ENCODE data around the gene OR6C2. TPM values are rescaled to one million over a fixed set of nuclear protein-coding genes. Genes with fewer than 3 reads are reported as not detected.
"Not testable (repeated sequence)": the region's sequence is repeated elsewhere in the genome, so short reads cannot be mapped to it uniquely, and the experiment has no call there.

Gene OR6C2
- total and polyA plus RNA-seq, 5 donors, result not detected

- peak in 1 of 3 donors; percentile 45 for DNase-seq
- H3K9me3 ChIP-seq (ENCODE audit: control insufficient read depth, low read length); H3K4me3 ChIP-seq (ENCODE audit: low read length); ATAC-seq; intact Hi-C loops (cut with DNase I); H3K27ac ChIP-seq (ENCODE audit: low read length); H3K27me3 ChIP-seq (ENCODE audit: control insufficient read depth, insufficient read depth); H3K4me1 ChIP-seq (ENCODE audit: control insufficient read depth, insufficient read depth, low read length): not testable (repeated sequence)
- WGBS, result 95% methylated on average over 29 of the region's 29 CpGs
These were observed 35.3 kb downstream of the OR6C2 start for GRCh38 chr12:55479136-55479535.

DNA sequence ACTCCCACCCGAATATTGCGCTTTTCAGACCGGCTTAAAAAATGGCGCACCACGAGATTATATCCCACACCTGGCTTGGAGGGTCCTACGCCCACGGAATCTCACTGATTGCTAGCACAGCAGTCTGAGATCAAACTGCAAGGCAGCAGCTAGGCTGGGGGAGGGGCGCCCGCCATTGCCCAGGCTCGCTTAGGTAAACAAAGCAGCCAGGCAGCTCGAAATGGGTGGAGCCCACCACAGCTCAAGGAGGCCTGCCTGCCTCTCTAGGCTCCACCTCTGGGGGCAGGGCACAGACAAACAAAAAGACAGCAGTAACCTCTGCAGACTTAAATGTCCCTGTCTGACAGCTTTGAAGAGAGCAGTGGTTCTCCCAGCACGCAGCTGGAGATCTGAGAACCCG, 40.4 kb downstream of the OR6C2 start:
- H3K4me1 ChIP-seq (ENCODE audit: control insufficient read depth, insufficient read depth, low read length); H3K4me3 ChIP-seq (ENCODE audit: low read length); H3K27ac ChIP-seq (ENCODE audit: low read length); H3K9me3 ChIP-seq (ENCODE audit: control insufficient read depth, low read length); ATAC-seq; DNase-seq; H3K27me3 ChIP-seq (ENCODE audit: control insufficient read depth, insufficient read depth); intact Hi-C loops (cut with DNase I): not testable (repeated sequence)
- 82% methylated on average over 12 of the region's 13 CpGs for WGBS

DNA sequence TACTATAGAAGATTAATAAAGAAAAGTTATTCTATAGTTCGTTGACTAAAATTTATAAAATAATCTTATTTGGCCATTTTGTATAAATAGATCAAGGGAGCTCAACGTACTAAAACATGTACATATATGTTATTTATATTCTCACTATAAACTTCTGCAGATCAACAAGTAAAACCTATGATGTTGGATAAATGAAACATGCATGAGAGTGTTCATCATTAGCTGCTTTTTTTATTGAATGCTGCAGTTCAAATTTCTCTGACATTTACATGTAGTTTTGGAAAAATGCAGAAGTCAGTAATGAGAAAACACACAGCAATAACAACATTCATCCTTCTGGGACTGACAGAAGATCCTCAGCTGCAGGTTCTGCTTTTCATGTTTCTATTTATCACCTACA, 48.2 kb downstream of the OR6C2 start, which contains the start of gene OR6C68:
TSS of gene OR6C68 (plus strand) at position 301 of the 400 bp plus-strand sequence. CDS start at position 301, 0 bp downstream.
- Histone ChIP-seq H3K27ac (ENCODE audit: low read length) (no peak within 1 kb of the TSS), H3K4me1 (ENCODE audit: control insufficient read depth, insufficient read depth, low read length) (no peaks in the 10 kb centered on the region), H3K4me3 (ENCODE audit: low read length) (no peak within 1 kb of the TSS), H3K9me3 (ENCODE audit: control insufficient read depth, low read length) (no peaks in the 10 kb centered on the region), H3K27me3 (ENCODE audit: control insufficient read depth, insufficient read depth) (no peaks in the 10 kb centered on the region)
- intact Hi-C loops (cut with DNase I), result no loop called here
- DNase-seq (no peak), ATAC-seq (no peak)
- 52% methylated on average over 2 of the region's 2 CpGs for WGBS

GRCh38 chr12:55495490-55495889, 51.6 kb downstream of the OR6C2 start:
- 38% methylated on average over 5 of the region's 5 CpGs for WGBS

DNA sequence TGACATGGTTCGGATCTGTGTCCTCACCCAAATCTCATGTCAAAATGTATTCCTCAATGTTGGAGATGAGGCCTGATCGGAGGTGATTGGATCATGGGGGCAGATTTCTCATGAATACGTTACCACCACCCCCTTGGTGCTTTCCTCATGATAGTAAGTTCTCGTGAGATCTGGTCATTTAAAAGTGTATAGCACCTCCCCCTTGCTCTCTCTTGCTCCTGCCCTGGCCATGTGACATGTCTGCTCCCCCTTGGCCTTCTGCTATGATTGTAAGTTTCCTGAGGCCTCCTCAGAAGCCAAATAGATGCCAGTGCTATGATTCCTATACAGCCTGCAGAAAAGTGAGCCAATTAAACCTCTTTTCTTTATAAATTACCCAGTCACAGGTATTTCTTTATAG, 55.4 kb downstream of the OR6C2 start:
- no peak overlapping the region for H3K27ac ChIP-seq (ENCODE audit: low read length)

More at GRCh38 chr12:55495490-55495889, 51.6 kb downstream of the OR6C2 start:
- DNase-seq, result no peak
- peak; percentile 55 to 76 for ATAC-seq
- Histone ChIP-seq H3K27me3 (ENCODE audit: control insufficient read depth, insufficient read depth) (no peaks in the 10 kb centered on the region), H3K9me3 (ENCODE audit: control insufficient read depth, low read length) (no peaks in the 10 kb centered on the region), H3K27ac (ENCODE audit: low read length) (no peak overlapping the region), H3K4me3 (ENCODE audit: low read length) (no peak overlapping the region), H3K4me1 (ENCODE audit: control insufficient read depth, insufficient read depth, low read length) (no peaks in the 10 kb centered on the region)
- intact Hi-C loops (cut with DNase I), result no loop called here

GRCh38 chr12:55499810-55500252, 56.0 kb downstream of the OR6C2 start:
- DNase-seq (no peak), ATAC-seq (no peak)
- Histone ChIP-seq H3K4me3 (ENCODE audit: low read length) (no peak overlapping the region), H3K9me3 (ENCODE audit: control insufficient read depth, low read length) (no peaks in the 10 kb centered on the region), H3K4me1 (ENCODE audit: control insufficient read depth, insufficient read depth, low read length) (no peaks in the 10 kb centered on the region), H3K27ac (ENCODE audit: low read length) (no peak overlapping the region), H3K27me3 (ENCODE audit: control insufficient read depth, insufficient read depth) (no peaks in the 10 kb centered on the region)
- 17% methylated on average over 2 of the region's 2 CpGs for WGBS
- intact Hi-C loops (cut with DNase I), result no loop called here

More for the DNA sequence above, 55.4 kb downstream of the OR6C2 start:
- 70% methylated on average over 4 of the region's 4 CpGs for WGBS
- ATAC-seq, result no peak
- no peaks in the 10 kb centered on the region for H3K27me3 ChIP-seq (ENCODE audit: control insufficient read depth, insufficient read depth)
- H3K9me3 ChIP-seq (ENCODE audit: control insufficient read depth, low read length), result no peaks in the 10 kb centered on the region
- intact Hi-C loops (cut with DNase I), result no loop called here
- no peak for DNase-seq
- H3K4me3 ChIP-seq (ENCODE audit: low read length), result no peak overlapping the region
- no peaks in the 10 kb centered on the region for H3K4me1 ChIP-seq (ENCODE audit: control insufficient read depth, insufficient read depth, low read length)

DNA sequence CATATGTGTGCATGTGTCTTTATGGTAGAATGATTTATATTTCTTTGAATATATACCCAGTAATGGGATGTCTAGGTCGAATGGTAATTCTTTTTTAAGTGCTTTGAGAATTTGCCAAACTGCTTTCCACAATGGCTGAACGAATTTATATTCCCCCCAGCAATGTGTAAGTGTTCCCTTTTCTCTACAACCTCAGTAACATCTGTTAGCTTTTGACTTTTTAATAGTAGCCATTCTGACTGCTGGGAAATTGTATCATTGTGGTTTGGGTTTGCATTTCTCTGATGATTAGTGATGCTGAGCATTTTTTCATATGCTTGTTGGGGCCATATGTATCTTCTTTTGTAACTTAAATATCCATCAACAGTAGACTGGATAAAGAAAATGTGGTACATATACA, 57.7 kb downstream of the OR6C2 start:
- intact Hi-C loops (cut with DNase I), result no loop called here
- Histone ChIP-seq H3K4me1 (ENCODE audit: control insufficient read depth, insufficient read depth, low read length) (no peaks in the 10 kb centered on the region), H3K27ac (ENCODE audit: low read length) (no peak overlapping the region), H3K9me3 (ENCODE audit: control insufficient read depth, low read length) (no peaks in the 10 kb centered on the region), H3K4me3 (ENCODE audit: low read length) (no peak overlapping the region), H3K27me3 (ENCODE audit: control insufficient read depth, insufficient read depth) (no peaks in the 10 kb centered on the region)
- 28% methylated on average over 2 of the region's 2 CpGs for WGBS
- DNase-seq, result no peak
- ATAC-seq, result no peak

Other genes starting within 250 kb of the OR6C2 start
- gene OR10A7, start 223.1 kb upstream of the OR6C2 start, total RNA-seq, result not detected
- gene OR10A7, start 223.1 kb upstream of the OR6C2 start, polyA plus RNA-seq, result not detected
- gene OR6C74, start 199.5 kb upstream of the OR6C2 start, total RNA-seq, result not detected
- not detected for gene OR6C74, start 199.5 kb upstream of the OR6C2 start, polyA plus RNA-seq
- gene OR6C6, start 147.5 kb upstream of the OR6C2 start, total RNA-seq, result not detected
- not detected for gene OR6C6, start 147.5 kb upstream of the OR6C2 start, polyA plus RNA-seq
- gene OR6C1, start 129.7 kb upstream of the OR6C2 start, total RNA-seq, result not detected
- gene OR6C1, start 129.7 kb upstream of the OR6C2 start, polyA plus RNA-seq, result not detected
- gene OR6C3, start 113.3 kb upstream of the OR6C2 start, total RNA-seq, result not detected
- not detected for gene OR6C3, start 113.3 kb upstream of the OR6C2 start, polyA plus RNA-seq
- gene OR6C75, start 81.1 kb upstream of the OR6C2 start, total RNA-seq, result not detected
- not detected for gene OR6C75, start 81.1 kb upstream of the OR6C2 start, polyA plus RNA-seq
- not detected for gene OR6C65, start 43.5 kb upstream of the OR6C2 start, total RNA-seq
- not detected for gene OR6C65, start 43.5 kb upstream of the OR6C2 start, polyA plus RNA-seq
- not detected for gene OR6C76, start 17.8 kb upstream of the OR6C2 start, total RNA-seq
- not detected for gene OR6C76, start 17.8 kb upstream of the OR6C2 start, polyA plus RNA-seq
- gene OR6C70, start 26.1 kb downstream of the OR6C2 start, total RNA-seq, result not detected
- not detected for gene OR6C70, start 26.1 kb downstream of the OR6C2 start, polyA plus RNA-seq
- gene OR6C68, start 48.3 kb downstream of the OR6C2 start, total RNA-seq, result not detected
- gene OR6C68, start 48.3 kb downstream of the OR6C2 start, polyA plus RNA-seq, result not detected
- not detected for gene OR6C4, start 105.5 kb downstream of the OR6C2 start, total RNA-seq
- gene OR6C4, start 105.5 kb downstream of the OR6C2 start, polyA plus RNA-seq, result not detected
- gene OR2AP1, start 128.4 kb downstream of the OR6C2 start, total RNA-seq, result not detected
- gene OR2AP1, start 128.4 kb downstream of the OR6C2 start, polyA plus RNA-seq, result not detected
- gene OR10P1, start 192.8 kb downstream of the OR6C2 start, total RNA-seq, result 1 to 10 TPM; 1.3 to 2.9 (median 1.4) TPM
- 1.6 TPM for gene OR10P1, start 192.8 kb downstream of the OR6C2 start, polyA plus RNA-seq

Data from right cardiac atrium (tissue), 5 donors.